ENCODE results near the gene POLRMT.
"Not testable (repeated sequence)": the region's sequence is repeated elsewhere in the genome, so short reads cannot be mapped to it uniquely, and the experiment has no call there.

The POLRMT gene

DNA sequence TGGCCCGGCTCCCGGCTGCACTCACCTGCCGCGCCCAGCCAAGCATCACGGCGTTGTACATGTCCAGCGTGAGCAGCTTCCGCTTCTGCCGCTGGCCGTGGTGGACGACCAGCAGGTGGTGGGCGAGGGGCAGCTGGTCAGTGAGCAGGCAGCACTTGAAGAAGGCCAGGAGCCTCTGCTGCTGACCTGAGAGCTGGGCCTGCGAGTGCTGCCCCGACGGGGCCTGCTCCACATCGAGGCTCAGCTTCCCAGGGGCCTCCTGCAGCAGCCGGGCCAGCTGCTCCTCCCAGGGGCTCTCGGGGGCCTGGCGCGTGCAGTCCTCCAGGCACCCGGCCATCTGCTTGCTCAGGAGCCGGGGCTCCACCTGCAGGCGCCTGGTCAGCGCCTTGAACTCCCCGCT lies 3.8 kb downstream of the POLRMT start:
- in situ Hi-C loops (cut with MboI; ENCODE audit: low sequenced_read_pairs) = not testable (repeated sequence)

DNA sequence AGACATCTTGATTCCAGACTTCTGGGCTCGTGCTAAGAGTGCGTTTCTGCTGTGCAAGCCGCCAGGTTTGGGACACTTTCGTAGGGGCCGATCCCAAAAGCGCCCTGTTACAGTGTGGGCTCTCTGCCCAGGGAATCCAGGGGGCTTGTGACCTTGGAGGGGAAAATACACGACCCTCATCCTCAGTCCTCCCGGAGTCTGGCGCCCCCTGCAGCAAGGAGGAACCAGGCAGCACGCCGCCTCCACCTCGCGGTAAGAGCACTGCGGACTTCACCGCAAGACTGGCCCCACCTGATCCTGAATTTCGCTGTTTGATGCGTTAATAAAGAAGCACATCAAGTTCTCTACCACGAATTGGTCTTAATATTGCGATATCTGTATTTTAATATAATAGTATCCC lies 5.2 kb downstream of the POLRMT start:
- in situ Hi-C loops (cut with MboI; ENCODE audit: low sequenced_read_pairs) = no loop called here

DNA sequence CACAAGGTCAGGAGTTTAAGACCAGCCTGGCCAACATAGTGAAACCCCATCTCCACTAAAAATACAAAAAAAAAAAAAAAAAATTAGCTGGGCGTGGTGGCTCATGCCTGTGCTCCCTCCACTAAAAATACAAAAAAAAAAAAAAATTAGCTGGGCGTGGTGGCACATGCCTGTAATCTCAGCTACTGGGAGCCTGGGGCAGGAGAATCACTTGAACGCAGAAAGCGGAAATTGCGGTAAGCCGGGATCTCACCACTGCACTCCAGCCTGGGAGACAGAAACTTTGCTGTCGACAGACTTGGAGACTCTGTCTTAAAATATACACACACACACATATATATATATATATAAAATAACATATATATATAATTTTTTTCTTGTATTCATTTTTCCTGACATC lies 6.8 kb downstream of the POLRMT start:
- in situ Hi-C loops (cut with MboI; ENCODE audit: low sequenced_read_pairs) = not testable (repeated sequence)

DNA sequence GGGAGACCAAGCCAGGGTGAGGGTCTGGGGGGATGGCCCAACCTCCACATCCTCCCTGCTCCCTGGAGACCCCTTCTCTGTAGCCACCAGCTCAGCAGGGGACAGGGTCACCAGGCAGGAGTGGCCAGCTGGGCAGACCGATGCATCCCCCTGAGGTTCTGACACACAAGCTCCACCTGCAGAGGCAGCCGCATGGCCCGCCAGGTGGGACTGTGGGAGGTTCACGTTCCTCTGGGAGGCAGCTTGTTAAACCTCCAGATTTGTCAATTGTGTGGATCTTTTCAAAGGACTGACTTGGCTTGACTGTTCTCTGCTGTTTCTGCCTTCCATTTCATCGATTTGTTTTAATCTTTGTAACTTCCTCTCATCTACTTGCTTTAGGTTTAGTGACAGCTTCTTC lies 8.1 kb downstream of the POLRMT start:
- in situ Hi-C loops (cut with MboI; ENCODE audit: low sequenced_read_pairs) = no loop called here

DNA sequence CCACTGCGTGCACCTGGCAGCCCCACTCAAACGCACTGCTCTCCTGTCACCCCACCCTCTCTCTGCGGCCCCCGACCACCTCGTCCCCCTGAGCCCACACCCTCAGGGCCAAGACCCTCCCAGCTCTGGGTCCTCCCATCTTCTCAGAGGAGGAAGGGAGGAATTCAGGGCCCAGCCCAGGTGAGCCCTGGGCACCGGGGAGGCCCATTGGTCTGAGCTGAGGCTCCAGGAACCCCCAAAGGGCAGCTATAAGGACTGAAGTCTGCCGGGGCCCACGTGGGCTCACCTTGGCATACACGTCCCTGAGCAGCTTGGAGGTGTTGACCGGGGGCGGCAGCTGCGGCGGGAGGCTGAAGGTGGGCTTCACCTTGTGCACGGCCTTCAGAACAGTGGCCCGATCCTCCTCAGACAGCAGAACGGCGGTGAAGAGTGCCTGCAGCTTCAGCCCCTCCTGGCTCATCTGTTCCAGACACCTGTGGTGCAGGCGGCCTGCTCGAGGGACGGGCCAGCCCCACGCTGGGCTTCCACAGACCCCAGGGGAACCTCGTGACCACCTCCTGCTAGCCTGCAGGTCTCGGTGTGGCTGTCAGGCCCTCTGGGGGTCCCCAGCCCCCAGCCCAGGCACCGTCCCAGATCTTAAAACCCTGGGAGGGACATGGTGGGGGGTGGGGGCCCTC lies 8.8 kb downstream of the POLRMT start:
- in situ Hi-C loops (cut with MboI; ENCODE audit: low sequenced_read_pairs) = no loop called here

DNA sequence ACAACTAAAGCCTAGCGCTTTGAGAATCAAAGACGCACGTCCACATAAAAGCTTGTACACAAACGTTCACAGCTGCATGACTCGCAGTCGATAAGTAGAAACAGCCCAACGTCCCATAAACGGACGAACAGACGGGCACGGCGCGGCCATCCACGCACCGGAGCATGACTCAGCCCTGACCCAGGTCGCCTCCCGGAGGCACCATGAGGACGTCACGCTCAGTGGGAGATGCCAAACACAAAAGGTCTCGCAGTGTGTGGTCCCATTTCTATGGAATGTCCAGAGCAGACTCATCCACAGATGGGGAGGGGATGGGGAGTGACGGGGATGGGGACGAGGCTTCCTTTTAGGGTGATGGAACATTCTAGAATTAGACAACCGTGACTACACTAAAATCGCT lies 9.4 kb downstream of the POLRMT start:
- in situ Hi-C loops (cut with MboI; ENCODE audit: low sequenced_read_pairs) = no loop called here

DNA sequence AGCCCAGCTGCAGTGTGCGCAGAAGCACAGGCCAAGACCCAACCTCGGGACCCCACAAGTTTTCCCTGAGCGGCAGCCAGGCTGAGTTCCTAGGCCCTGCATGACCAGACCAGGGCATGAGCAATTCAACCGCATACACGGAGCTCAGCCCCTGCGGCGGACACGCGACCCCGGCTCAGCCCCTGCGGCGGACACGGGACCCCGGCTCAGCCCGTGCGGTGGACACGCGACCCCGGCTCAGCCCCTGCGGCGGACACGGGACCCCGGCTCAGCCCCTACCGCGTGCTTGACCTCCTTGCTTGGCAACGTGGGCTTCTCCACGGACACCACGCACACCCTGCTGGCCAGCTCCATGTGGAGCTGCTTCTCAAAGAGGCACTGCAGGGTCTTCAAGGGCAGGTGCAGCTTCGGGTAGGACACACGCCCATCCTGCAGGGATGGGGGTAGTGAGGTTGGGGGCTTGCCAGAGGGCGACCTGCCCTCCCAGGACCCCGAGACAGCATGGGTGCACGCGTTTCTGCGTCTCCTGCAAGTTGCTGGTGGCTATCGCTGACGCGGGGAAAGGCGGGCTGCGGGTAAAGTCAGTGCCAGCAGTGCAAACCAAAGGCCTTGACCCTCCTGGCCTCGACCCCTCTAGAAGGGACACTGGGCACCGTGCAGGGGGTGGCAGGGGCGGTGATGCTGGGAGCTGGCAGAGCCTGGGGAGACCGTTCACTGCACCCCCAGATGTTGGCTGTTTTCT lies 10.0 kb downstream of the POLRMT start:
- in situ Hi-C loops (cut with MboI; ENCODE audit: low sequenced_read_pairs) = no loop called here

DNA sequence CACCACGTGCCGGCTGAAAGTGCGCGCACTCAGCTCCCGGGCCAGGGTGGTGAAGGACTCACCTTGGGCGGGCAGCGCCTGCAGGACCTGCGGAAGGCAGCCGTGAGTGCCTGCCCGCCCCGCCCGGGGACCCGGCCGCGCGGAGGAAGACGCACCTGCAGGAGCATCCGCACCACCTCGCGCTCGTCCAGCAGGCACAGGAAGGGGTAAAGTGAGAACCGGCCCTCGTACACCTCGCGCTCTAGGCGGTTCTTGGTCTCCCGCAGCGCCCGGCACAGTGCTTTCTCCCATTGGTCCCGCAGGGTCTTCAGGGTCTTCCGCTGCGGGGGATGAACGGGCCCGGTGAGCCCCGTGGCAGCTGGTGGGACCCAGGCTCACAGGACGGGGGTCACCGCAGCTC lies 10.7 kb downstream of the POLRMT start:
- in situ Hi-C loops (cut with MboI; ENCODE audit: low sequenced_read_pairs) = no loop called here

DNA sequence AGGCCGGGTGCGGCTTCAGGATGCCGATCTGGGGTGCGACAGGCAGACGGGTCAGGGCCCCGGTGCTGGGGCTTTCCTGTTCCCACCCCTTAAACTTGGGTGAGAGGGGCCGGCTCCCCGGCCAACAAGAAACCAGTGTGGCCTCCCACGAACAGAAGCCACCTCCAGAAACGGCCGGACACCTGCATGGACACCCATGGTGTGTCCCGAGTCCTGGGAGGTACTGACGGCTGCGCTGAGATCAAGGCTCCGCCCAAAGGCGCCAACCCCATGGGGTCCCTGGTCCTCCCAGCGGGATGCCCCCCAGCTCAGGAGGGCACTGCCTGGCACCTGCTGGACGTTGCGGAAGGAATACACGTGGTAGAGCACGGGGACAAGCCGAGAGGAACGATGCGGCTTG lies 11.5 kb downstream of the POLRMT start:
- in situ Hi-C loops (cut with MboI; ENCODE audit: low sequenced_read_pairs) = no loop called here

DNA sequence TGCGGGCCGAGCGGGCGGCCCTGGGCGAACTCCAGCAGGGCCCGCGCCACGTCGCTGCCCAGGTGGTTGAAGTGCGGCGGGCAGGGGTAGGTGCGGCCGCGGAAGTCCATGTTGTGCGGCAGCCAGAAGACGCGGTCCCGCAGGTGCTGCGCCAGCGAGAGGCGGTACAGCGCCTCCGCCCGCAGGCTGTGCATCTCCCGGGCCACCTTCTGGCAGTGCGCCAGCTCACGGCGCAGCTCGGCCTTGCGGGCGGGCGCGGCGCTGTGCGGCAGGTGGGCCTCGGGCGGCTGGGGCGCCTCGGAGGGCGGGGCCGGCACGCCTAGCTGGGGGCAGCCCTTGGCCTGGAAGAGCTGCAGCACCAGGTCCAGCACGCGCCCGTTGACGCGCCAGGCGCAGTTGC lies 12.1 kb downstream of the POLRMT start:
- in situ Hi-C loops (cut with MboI; ENCODE audit: low sequenced_read_pairs) = not testable (repeated sequence)

DNA sequence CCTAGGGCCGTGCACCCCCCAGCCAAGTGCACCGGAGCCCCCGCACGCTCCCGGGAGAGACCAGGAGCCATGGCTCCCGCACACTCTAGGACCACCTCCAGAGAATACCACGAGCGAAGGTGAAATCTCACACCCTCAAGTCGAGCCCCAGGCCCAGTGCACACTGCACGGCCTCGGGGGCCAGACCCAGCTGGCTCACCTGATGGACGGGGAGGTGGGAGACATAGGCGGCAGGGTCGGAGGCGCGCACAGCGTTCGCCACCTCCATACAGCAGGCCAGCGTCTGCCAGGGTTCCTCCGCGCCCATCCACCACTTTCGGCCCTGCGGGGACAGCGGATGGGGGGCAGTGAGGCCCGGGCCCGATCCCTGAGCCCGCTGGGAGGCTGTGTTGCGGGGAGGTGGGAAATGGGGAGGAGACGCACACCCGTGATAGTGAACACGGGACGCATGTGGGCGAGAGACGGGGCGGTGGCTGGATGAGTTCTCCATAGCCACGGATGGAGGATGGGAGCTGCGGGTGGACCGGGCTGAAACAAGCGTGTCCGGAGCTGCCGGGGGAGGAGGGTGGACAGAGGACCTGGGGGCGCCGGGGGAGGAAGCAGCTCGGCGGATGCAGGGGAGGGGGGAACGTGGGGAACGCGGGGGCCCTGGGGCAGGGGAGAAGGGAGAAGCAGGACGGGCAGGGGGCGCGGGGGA lies 13.0 kb downstream of the POLRMT start:
- in situ Hi-C loops (cut with MboI; ENCODE audit: low sequenced_read_pairs) = no loop called here

DNA sequence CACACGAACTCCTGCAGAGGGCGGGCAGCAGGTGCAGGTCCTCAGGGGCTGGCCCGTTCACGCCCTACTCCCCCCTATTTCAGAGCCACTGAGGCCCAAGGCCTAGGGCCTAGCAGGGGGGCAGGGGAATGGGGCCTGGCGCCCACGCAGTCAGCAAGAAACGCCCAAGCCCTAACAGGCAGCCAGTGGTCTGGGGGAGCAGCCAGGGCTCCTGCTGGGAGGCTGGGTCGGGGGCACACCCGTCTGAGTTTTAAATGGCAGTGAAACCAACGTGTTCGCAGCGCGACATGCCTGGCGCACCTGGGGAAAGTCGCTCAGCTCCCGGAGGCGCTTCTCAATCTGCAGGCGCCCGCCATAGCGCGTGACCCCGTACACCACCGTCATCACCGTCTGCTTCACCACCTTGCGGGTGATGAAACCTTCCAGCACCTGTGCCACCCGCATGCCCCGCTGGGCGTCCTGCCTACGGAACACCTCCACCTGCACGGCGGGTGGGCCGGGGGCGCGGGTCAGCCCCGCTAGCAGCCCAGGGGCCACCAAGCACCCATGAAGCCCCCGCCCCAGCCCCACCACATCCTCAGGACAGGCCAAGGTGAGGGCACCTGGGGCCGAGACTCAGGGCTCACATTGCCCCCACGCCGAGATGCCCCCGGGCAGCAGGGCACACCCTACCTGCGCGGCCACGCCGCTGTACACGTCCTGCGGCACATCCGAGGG lies 13.9 kb downstream of the POLRMT start:
- in situ Hi-C loops (cut with MboI; ENCODE audit: low sequenced_read_pairs) = no loop called here

DNA sequence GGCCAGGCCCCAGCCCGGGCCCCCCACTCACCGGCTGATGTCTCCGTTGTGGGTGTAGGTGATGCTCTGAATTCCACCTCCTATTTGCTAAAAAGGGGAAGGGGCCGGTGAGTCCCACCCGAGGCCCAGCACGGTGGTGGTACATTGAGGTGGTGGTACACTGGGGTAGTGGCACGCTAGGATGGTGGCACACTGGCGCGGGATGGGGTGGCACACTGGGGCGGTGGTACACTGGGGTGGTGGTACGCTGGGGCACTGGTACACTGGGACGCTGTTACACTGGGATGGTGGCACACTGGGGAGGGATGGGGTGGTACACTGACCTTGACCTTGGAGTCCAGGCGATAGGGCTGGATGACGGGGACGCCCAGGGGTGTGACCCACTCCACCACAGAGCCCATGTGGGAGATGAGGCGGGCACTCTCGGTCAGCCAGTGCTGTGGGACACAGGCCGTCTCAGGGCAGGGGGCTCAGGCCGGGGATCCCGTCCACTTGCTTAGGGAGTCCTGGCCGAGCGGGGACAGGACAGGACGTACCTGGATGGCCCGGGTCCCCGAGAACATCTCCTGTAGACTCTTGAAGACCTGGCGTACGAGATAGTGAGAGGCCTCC lies 14.6 kb downstream of the POLRMT start:
- in situ Hi-C loops (cut with MboI; ENCODE audit: low sequenced_read_pairs) = no loop called here

DNA sequence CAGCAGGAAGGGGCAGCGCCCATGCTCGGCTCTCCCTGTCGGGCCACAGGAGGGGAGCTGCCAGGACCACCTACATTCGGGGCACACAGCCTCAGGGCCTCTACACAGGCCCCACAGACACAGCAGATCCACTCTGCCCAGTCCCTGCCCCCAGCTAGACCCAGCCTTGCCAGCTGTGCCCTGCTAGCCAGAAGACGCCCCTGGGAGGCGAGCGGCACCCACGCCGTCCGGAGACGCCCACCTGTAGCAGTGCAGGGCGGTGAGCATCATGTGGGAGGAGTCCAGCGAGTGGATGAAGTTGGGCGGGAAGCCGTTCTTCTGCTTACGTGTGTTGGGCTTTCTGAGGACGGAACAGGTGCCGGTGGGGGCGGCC lies 15.1 kb downstream of the POLRMT start:
- in situ Hi-C loops (cut with MboI; ENCODE audit: low sequenced_read_pairs) = no loop called here

DNA sequence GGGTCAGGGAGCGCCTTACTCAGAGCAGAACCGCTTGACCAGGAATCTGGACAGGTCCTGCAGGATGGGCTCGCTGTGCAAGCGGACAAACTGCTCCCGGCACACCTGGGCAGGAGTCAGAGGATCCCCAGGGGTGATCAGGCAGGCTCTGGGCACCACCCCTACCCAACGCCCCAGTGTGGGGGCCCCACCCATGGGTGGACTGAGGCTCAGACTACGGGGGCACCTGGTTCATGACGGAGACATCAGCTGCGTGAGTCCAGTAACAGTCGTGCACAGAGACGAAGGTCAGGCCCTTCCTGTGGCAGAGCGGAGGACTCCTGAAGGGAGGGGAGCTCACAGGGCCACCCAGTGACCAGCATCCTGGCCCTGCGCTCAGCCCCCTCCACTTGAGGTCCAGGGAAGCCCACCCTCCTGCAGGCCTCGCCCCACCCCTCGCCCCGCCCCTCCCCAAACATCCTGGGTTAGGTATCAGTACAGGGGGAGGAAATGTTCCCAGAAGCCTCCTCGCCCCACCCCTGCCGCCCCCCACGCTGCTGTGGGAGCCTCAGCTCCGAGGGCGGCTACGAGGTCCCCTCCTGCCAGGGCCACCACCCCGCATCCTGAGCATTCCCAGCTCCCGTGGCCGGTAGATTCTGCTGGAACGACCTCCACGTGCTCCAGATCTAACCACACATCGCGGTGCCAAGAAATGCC lies 15.6 kb downstream of the POLRMT start:
- in situ Hi-C loops (cut with MboI; ENCODE audit: low sequenced_read_pairs) = no loop called here

DNA sequence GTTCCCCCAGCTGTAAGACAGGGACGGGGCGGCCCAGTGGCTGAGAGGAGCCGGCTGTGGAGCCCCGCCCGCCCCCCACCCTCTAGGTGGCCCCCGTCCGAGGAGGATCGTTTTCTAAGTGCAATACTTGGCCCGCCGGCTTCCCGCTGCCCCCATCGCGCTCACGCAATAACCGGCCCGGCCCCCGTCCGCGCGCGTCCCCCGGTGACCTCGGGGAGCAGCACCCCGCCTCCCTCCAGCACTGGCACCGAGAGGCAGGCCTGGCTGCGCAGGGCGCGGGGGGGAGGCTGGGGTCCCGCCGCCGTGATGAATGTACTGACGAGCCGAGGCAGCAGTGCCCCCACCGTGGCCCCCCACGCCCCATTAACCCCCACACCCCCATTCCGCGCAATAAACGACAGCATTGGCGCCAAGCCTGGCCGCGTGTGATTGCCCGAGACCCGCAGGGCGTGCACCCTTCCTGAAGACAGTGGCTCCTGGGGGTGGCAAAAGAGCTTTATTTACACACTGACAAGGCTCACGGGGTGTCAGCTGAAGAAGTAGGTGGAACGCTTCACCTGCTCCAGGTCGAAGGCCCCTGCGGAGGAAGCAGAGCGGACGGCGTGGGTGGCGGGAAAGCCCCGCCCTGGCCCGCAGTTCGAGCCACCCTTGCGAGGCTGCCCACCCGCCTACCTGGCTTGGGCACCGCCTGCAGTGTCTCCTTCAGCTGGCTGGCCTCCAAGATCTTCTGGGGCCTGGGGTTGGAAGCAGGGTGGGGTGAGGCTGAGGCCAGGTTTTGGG lies 16.4 kb downstream of the POLRMT start:
- in situ Hi-C loops (cut with MboI; ENCODE audit: low sequenced_read_pairs) = no loop called here

DNA sequence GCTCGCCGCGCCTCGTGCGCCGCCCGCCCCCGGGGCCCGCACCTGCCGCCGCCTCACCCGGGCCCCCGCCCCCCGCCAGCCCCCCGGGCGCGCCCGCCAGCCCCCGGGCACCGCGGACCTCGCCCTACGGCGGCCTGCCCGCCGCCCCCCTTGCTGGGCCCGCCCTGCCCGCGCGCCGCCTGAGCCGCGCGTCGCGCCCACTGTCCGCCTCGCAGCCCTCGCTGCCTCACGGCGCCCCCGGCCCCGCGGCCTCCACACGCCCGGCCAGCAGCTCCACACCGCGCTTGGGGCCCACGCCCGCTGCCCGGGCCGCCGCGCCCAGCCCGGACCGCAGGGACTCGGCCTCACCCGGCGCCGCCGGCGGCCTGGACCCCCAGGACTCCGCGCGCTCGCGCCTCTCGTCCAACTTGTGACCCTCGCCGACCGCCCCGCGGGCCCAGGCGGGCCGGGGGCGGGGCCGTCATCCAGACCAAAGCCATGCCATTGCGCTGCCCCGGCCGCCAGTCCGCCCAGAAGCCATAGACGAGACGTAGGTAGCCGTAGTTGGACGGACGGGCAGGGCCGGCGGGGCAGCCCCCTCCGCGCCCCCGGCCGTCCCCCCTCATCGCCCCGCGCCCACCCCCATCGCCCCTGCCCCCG lies 17.2 kb downstream of the POLRMT start:
- in situ Hi-C loops (cut with MboI; ENCODE audit: low sequenced_read_pairs) = no loop called here

DNA sequence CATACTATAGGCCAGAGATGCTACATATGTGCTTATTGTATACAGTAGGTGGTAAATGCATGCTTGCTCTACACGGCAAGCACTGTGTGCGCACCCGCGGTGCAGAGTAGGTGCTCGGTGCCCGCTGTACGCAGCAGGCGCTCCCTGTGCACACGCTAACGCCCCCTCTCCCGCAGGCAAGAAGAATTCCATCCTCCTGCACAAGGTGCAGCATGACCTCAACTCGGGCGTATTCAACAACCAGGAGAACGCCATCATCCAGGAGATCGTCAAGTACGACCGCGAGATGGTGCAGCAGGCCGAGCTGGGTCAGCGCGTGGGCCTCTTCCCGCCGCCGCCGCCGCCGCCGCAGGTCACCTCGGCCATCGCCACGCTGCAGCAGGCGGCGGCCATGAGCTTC lies 17.7 kb downstream of the POLRMT start:
- in situ Hi-C loops (cut with MboI; ENCODE audit: low sequenced_read_pairs) = no loop called here
